Spleen (tissue), 11 donors: ENCODE results near the gene BACH2. TPM values are rescaled to one million over a fixed set of nuclear protein-coding genes. Genes with fewer than 3 reads are reported as not detected.

Experiments
- DNase-seq: peaks from one replicate; pipeline ENCODE4 v3.0.0-alpha.2; 2020
- H3K27ac ChIP-seq, 8 donors: fragments of 200-600 bp; sonication (generic) in 7 of 8; 1 replicate in 4 of 8; 2 replicates in 4 of 8; pipeline versions ENCODE4 v1.5.0 to v1.8.0; 2016 to 2021; ENCODE audit warnings: inconsistent platforms in 4 of 8, mild to moderate bottlenecking in 4 of 8, moderate library complexity in 1 of 8
- H3K27me3 ChIP-seq, 7 donors: fragments of 200-600 bp; sonication (generic) in 6 of 7; replicated peaks in 1 of 7; 1 replicate in 4 of 7; 2 replicates in 3 of 7; pipeline versions ENCODE4 v1.5.0 to v1.8.0; 2016 to 2021; ENCODE audit warnings: inconsistent platforms in 3 of 7, mild to moderate bottlenecking in 1 of 7
- H3K36me3 ChIP-seq, 6 donors: fragments of 200-600 bp; sonication (generic) in 5 of 6; 1 replicate in 4 of 6; 2 replicates in 2 of 6; pipeline versions ENCODE4 v1.5.0 to v1.8.0; 2016 to 2021; ENCODE audit warnings: inconsistent platforms in 2 of 6
- H3K4me1 ChIP-seq, 6 donors: fragments of 200-600 bp; sonication (generic) in 5 of 6; 1 replicate in 3 of 6; 2 replicates in 3 of 6; pipeline versions ENCODE4 v1.5.0 to v1.8.0; 2016 to 2021; ENCODE audit warnings: inconsistent platforms in 3 of 6
- H3K4me3 ChIP-seq, 8 donors: fragments of 200-600 bp; sonication (generic) in 7 of 8; 1 replicate in 4 of 8; 2 replicates in 4 of 8; pipeline versions ENCODE4 v1.5.0 to v1.8.0; 2016 to 2021; ENCODE audit warnings: inconsistent platforms in 4 of 8, mild to moderate bottlenecking in 4 of 8, moderate library complexity in 2 of 8
- H3K9me3 ChIP-seq, 8 donors: fragments of 200-600 bp; sonication (generic) in 7 of 8; 1 replicate in 4 of 8; 2 replicates in 4 of 8; pipeline versions ENCODE4 v1.5.0 to v1.8.0; 2016 to 2021; ENCODE audit warnings: inconsistent platforms in 4 of 8
- CTCF ChIP-seq, 11 experiments: fragments of 200-600 bp in 7 of 11; fragments of 450-650 bp in 4 of 11; sonication (generic) in 4 of 11; IDR thresholded peaks in 8 of 11; conservative IDR thresholded peaks in 3 of 11; 1 replicate in 7 of 11; 2 replicates in 4 of 11; pipeline versions ENCODE4 v1.4.0 to v1.8.0; 2016 to 2021; ENCODE audit warnings: antibody characterized with exemption in 11 of 11, inconsistent platforms in 4 of 11, mild to moderate bottlenecking in 1 of 11
- POLR2A ChIP-seq, 3 donors: fragments of 450-650 bp; IDR thresholded peaks; one replicate each; pipeline ENCODE4 v1.5.1; 2017; ENCODE audit warnings: antibody characterized with exemption in 3 of 3, mild to moderate bottlenecking in 1 of 3
- POLR2AphosphoS5 ChIP-seq, 3 donors: sonication (generic); formaldehyde crosslinking; IDR thresholded peaks; one replicate each; pipeline ENCODE4 v1.5.1; 2017; ENCODE audit warnings: antibody characterized with exemption in 3 of 3
- WGBS, 5 donors: extraction: QIAGEN DNeasy Blood & Tissue Kit in 3 of 5; methylation state at CpG; one replicate each; pipeline versions ENCODE4 v1.1.5 to v1.1.7; 2013 to 2018; 5-methylcytosine and 5-hydroxymethylcytosine counted together
- intact Hi-C: fragments of 100-400 bp; cut with DNase I; formaldehyde crosslinking; loops from one replicate; pipeline ENCODE4 v1.15.0; 2023; ENCODE audit warnings: low total_unique reads
- polyA plus RNA-seq, 3 donors: library from polyadenylated mRNA; stranded (reverse); fragments of 200-250 nt; gene quantifications; one replicate each; pipeline ENCODE4 v1.2.1, GENCODE V29; 2013
- total RNA-seq, 7 donors: library from RNA; depleted of rRNA in 3 of 7; stranded (reverse); fragments of >200 nt in 3 of 7; fragmentation: NEBNext Ultra II Directional in 4 of 7; extraction: Animal tissue kit (Norgen Biotek cat#: 25700) in 4 of 7; gene quantifications; one replicate each; pipeline versions ENCODE4 v1.1.0 to v1.2.1, GENCODE V29; 2016 to 2021
- donor health status: healthy with polysubstance abuse.
- donor health status: DM: no; HTN: no; CAD: no; lungs with moderate emphysema.
- donor health status: DM: no; HTN: no; CAD: no.
- donor health status: Bipolar disorder and iron deficiency.
- donor health status: healthy.
- donor health status: DM: no; HTN: no; CAD: no.
- donor health status: DM: yes; HTN: yes; CAD: no.

Gene BACH2
- total and polyA plus RNA-seq, 10 donors = 3.0 to 53.8 (median 32.3) TPM

- WGBS, 5 donors = 82 to 90% (median 87%) methylated on average over 8 of the region's 8 CpGs
- H3K4me1 ChIP-seq = peaks cover 0 to 44% (median 11%) of the 10 kb centered on the region in 6 donors
- no peak for DNase-seq
- no peaks in the 10 kb centered on the region for H3K9me3 ChIP-seq
- H3K27me3 ChIP-seq = no peaks in the 10 kb centered on the region
- no peak overlapping the region for H3K27ac ChIP-seq
- TF ChIP-seq CTCF (IDR thresholded peaks at IDR 0.05 in 8 of 11, conservative IDR thresholded peaks at IDR 0.05 in 3 of 11) (no peak), POLR2A (IDR thresholded peaks at IDR 0.05) (no peak), POLR2AphosphoS5 (IDR thresholded peaks at IDR 0.05) (no peak)
- no peak overlapping the region for H3K4me3 ChIP-seq
- no peaks in the 10 kb centered on the region for H3K36me3 ChIP-seq
- intact Hi-C loops = no loop called here
Measured at GRCh38 chr6:90162648-90163387, 133.8 kb downstream of the BACH2 start.

- TF ChIP-seq CTCF (IDR thresholded peaks at IDR 0.05 in 8 of 11, conservative IDR thresholded peaks at IDR 0.05 in 3 of 11) (no peak), POLR2A (IDR thresholded peaks at IDR 0.05) (no peak), POLR2AphosphoS5 (IDR thresholded peaks at IDR 0.05) (no peak)
- H3K9me3 ChIP-seq = no peaks in the 10 kb centered on the region
- DNase-seq = no peak
- H3K36me3 ChIP-seq = no peaks in the 10 kb centered on the region
- no peak overlapping the region for H3K27ac ChIP-seq
- no peaks in the 10 kb centered on the region for H3K27me3 ChIP-seq
- peaks cover 4 to 70% (median 11%) of the 10 kb centered on the region in 6 donors for H3K4me1 ChIP-seq
- WGBS, 5 donors = 46 to 59% (median 51%) methylated on average over 3 of the region's 3 CpGs
- H3K4me3 ChIP-seq = no peak overlapping the region
- intact Hi-C loops = no loop called here
Measured at GRCh38 chr6:90160013-90160412, 136.6 kb downstream of the BACH2 start.

GRCh38 chr6:90159452-90159851, 137.2 kb downstream of the BACH2 start:
- H3K27ac ChIP-seq = no peak overlapping the region
- H3K4me1 ChIP-seq = peaks cover 4 to 76% (median 11%) of the 10 kb centered on the region in 6 donors
- no peaks in the 10 kb centered on the region for H3K9me3 ChIP-seq
- H3K36me3 ChIP-seq = no peaks in the 10 kb centered on the region
- TF ChIP-seq POLR2A (IDR thresholded peaks at IDR 0.05) (no peak), CTCF (IDR thresholded peaks at IDR 0.05 in 8 of 11, conservative IDR thresholded peaks at IDR 0.05 in 3 of 11) (no peak), POLR2AphosphoS5 (IDR thresholded peaks at IDR 0.05) (no peak)
- H3K27me3 ChIP-seq = no peaks in the 10 kb centered on the region
- WGBS, 5 donors = 90 to 98% (median 93%) methylated on average over 2 of the region's 2 CpGs
- DNase-seq = no peak
- intact Hi-C loops = no loop called here
- no peak overlapping the region for H3K4me3 ChIP-seq

GRCh38 chr6:90158936-90159335, 137.7 kb downstream of the BACH2 start:
- 73 to 83% (median 80%) methylated on average over 5 of the region's 5 CpGs for WGBS, 5 donors
- intact Hi-C loops = no loop called here

More at GRCh38 chr6:90158936-90159335, 137.7 kb downstream of the BACH2 start:
- Histone ChIP-seq H3K4me1 (peaks cover 4 to 81% (median 11%) of the 10 kb centered on the region in 6 donors), H3K27ac (no peak overlapping the region), H3K9me3 (no peaks in the 10 kb centered on the region), H3K4me3 (no peak overlapping the region), H3K36me3 (no peaks in the 10 kb centered on the region), H3K27me3 (no peaks in the 10 kb centered on the region)
- TF ChIP-seq POLR2AphosphoS5 (IDR thresholded peaks at IDR 0.05) (no peak), POLR2A (IDR thresholded peaks at IDR 0.05) (no peak), CTCF (IDR thresholded peaks at IDR 0.05 in 8 of 11, conservative IDR thresholded peaks at IDR 0.05 in 3 of 11) (no peak)
- DNase-seq = no peak
